ENCODE data around the gene EFHD2.

DNA sequence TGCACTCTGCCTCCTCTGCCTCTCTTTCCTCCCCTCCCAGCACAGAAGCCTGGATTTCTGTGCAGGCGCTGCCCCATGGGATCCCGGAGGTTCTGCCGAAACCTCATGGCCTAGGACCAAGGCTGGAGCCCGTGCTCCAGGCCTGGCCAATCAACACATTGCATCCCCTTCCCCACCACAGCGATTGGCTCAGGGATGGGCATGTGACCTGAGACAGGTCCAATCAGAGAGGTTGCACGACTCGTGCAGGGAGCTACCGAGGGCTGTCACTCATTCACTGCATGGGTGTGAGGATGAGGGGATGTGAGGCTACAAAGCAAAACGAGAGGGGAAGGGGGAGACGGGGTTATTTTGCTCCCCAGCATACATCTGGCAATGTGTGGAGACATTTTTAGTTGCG is 62.9 kb downstream of the EFHD2 start:
- TF ChIP-seq, protein P1, sequence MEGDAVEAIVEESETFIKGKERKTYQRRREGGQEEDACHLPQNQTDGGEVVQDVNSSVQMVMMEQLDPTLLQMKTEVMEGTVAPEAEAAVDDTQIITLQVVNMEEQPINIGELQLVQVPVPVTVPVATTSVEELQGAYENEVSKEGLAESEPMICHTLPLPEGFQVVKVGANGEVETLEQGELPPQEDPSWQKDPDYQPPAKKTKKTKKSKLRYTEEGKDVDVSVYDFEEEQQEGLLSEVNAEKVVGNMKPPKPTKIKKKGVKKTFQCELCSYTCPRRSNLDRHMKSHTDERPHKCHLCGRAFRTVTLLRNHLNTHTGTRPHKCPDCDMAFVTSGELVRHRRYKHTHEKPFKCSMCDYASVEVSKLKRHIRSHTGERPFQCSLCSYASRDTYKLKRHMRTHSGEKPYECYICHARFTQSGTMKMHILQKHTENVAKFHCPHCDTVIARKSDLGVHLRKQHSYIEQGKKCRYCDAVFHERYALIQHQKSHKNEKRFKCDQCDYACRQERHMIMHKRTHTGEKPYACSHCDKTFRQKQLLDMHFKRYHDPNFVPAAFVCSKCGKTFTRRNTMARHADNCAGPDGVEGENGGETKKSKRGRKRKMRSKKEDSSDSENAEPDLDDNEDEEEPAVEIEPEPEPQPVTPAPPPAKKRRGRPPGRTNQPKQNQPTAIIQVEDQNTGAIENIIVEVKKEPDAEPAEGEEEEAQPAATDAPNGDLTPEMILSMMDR (IDR thresholded peaks at IDR 0.05 in 2 of 3, conservative IDR thresholded peaks at IDR 0.05 in 1 of 3; ENCODE audit: borderline replicate concordance in 1 of 3, insufficient read depth in 1 of 3, low read depth in 2 of 3, low read length in 2 of 3) = no peak
- TF ChIP-seq EZH2phosphoT487 (IDR thresholded peaks at IDR 0.05; ENCODE audit: borderline replicate concordance) = no peak

Data from HCT116 (cell line).